ENCODE results near the gene MCAM. TPM values are rescaled to one million over a fixed set of nuclear protein-coding genes. Genes with fewer than 3 reads are reported as not detected.

Gene MCAM
- total and polyA plus RNA-seq, 2 of the 8 experiments (the other 6 are each of a cell fraction or from before 2014, with no cell fraction given), result 22.4 to 32.2 TPM

- TF ChIP-seq ASH2L (IDR thresholded peaks at IDR 0.05; ENCODE audit: low read length), result no peak
- TF ChIP-seq SP4 (IDR thresholded peaks at IDR 0.05; ENCODE audit: low read length), result no peak
- no peak for TF ChIP-seq GABPA (IDR thresholded peaks at IDR 0.05; ENCODE audit: borderline replicate concordance, insufficient read depth, low read length)
- no peak for TF ChIP-seq ATF2 (IDR thresholded peaks at IDR 0.05; ENCODE audit: low read length)
- TF ChIP-seq USF2 (IDR thresholded peaks at IDR 0.05; ENCODE audit: low read length), result no peak
- TF ChIP-seq CHD2 (IDR thresholded peaks at IDR 0.05; ENCODE audit: low read length), result no peak
These were observed 50.2 kb downstream of the MCAM start (continued) for GRCh38 chr11:119266517-119267255.
